HG03342 (cell line): ENCODE measurements around the gene RAD17.
"Not testable (repeated sequence)": the region's sequence is repeated elsewhere in the genome, so short reads cannot be mapped to it uniquely, and the experiment has no call there.

Source experiments
- ATAC-seq: cut with Tn5 transposase; IDR thresholded peaks from one replicate; pipeline ENCODE4 v1.9.1; 2021; ENCODE audit warnings: mild to moderate bottlenecking, moderate library complexity; ENCODE audit not compliant: unreplicated experiment

Gene RAD17

GRCh38 chr5:69369340-69370121, at the start of gene RAD17, which contains the start of the genes AK6 and TAF9:
TSS of gene RAD17 (plus strand) at chr5:69369818. CDS start at chr5:69372209, 2,391 bp downstream.
TSS of gene AK6 (minus strand) at chr5:69369520. CDS start at chr5:69369490, 30 bp downstream.
TSS of gene TAF9 (minus strand) at chr5:69369520. CDS start at chr5:69365737, 3,783 bp downstream.
- peak; percentile 88 for ATAC-seq

- ATAC-seq = no peak
Observed at GRCh38 chr5:69326365-69326764, 43.3 kb upstream of the RAD17 start.

- ATAC-seq = no peak
Observed at GRCh38 chr5:69329905-69330489, 39.6 kb upstream of the RAD17 start.

- no peak for ATAC-seq
Observed at GRCh38 chr5:69331528-69332445, 37.8 kb upstream of the RAD17 start.

- not testable (repeated sequence) for ATAC-seq
Observed at GRCh38 chr5:69333668-69334315, 35.8 kb upstream of the RAD17 start.

- ATAC-seq = peak; percentile 63
Observed at GRCh38 chr5:69334793-69335268, 34.8 kb upstream of the RAD17 start.

- no peak for ATAC-seq
Observed at GRCh38 chr5:69335341-69335935, 34.2 kb upstream of the RAD17 start.

GRCh38 chr5:69341520-69342161, 28.0 kb upstream of the RAD17 start:
- ATAC-seq = no peak

- no peak for ATAC-seq
Observed at GRCh38 chr5:69343083-69343482, 26.5 kb upstream of the RAD17 start.

- no peak for ATAC-seq
Observed at GRCh38 chr5:69350664-69351063, 19.0 kb upstream of the RAD17 start.

GRCh38 chr5:69359699-69360098, 9.9 kb upstream of the RAD17 start:
- ATAC-seq = no peak

- no peak for ATAC-seq
Observed at GRCh38 chr5:69360442-69360841, 9.2 kb upstream of the RAD17 start.

- no peak for ATAC-seq
Observed at GRCh38 chr5:69364414-69364813, 5.2 kb upstream of the RAD17 start.

- ATAC-seq = no peak
Observed at GRCh38 chr5:69364850-69365249, 4.8 kb upstream of the RAD17 start.

- ATAC-seq = no peak
Observed at GRCh38 chr5:69367697-69368279, 1.8 kb upstream of the RAD17 start.

- ATAC-seq = no peak
Observed at GRCh38 chr5:69368458-69369339, 919 bp upstream of the RAD17 start.

GRCh38 chr5:69370335-69370734, 717 bp downstream of the RAD17 start:
- not testable (repeated sequence) for ATAC-seq

GRCh38 chr5:69372394-69372793, 2.8 kb downstream of the RAD17 start:
- no peak for ATAC-seq
